ENCODE results near the gene OR2G3.

- TF ChIP-seq KLF1 (tag; IDR thresholded peaks at IDR 0.05) (no peak), U2AF2 (optimal IDR thresholded peaks at IDR 0.05; ENCODE audit: low read depth, low read length) (no peak), POLR2AphosphoS5 (IDR thresholded peaks at IDR 0.05; ENCODE audit: control insufficient read depth, insufficient read depth, low read depth, low read length) (no peak), ELF2 (CRISPR knock-in tag; IDR thresholded peaks at IDR 0.05) (no peak), CTCF (IDR thresholded peaks at IDR 0.05 in 2 of 3, conservative IDR thresholded peaks at IDR 0.05 in 1 of 3; ENCODE audit: insufficient read depth in 2 of 3, low read depth in 1 of 3, low read length in 3 of 3) (no peak), PREB (CRISPR knock-in tag; IDR thresholded peaks at IDR 0.05) (no peak)
Measured at GRCh38 chr1:247646867-247647266, 41.5 kb downstream of the OR2G3 start.
